GM10266 (cell line): ENCODE measurements around the gene PPM1F.
A peak's percentile ranks its signal among the peaks of the same experiment; 100 is the strongest.

ENCODE experiments used
- DNase-seq: peaks from one replicate; pipeline ENCODE4 v3.0.0; 2012; ENCODE audit errors: extremely low spot score
- TF ChIP-seq, protein P1 (sequence below): IDR thresholded peaks from 2 replicates; pipeline ENCODE4 v1.5.1; 2012; ENCODE audit warnings: mild to moderate bottlenecking, low read depth; ENCODE audit not compliant: control insufficient read depth, insufficient read depth; ENCODE audit errors: missing control alignments

PPM1F gene

GRCh38 chr22:21952586-21953571 is at the start of gene PPM1F:
TSS of gene PPM1F (minus strand) at chr22:21952848. CDS start at chr22:21946048, 6,800 bp downstream.
- DNase-seq = peak; percentile 98
- TF ChIP-seq, protein P1, sequence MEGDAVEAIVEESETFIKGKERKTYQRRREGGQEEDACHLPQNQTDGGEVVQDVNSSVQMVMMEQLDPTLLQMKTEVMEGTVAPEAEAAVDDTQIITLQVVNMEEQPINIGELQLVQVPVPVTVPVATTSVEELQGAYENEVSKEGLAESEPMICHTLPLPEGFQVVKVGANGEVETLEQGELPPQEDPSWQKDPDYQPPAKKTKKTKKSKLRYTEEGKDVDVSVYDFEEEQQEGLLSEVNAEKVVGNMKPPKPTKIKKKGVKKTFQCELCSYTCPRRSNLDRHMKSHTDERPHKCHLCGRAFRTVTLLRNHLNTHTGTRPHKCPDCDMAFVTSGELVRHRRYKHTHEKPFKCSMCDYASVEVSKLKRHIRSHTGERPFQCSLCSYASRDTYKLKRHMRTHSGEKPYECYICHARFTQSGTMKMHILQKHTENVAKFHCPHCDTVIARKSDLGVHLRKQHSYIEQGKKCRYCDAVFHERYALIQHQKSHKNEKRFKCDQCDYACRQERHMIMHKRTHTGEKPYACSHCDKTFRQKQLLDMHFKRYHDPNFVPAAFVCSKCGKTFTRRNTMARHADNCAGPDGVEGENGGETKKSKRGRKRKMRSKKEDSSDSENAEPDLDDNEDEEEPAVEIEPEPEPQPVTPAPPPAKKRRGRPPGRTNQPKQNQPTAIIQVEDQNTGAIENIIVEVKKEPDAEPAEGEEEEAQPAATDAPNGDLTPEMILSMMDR = peak; percentile 95

GRCh38 chr22:22001664-22002525 is 49.2 kb upstream of the PPM1F start:
- TF ChIP-seq, protein P1 = no peak
- DNase-seq = no peak

GRCh38 chr22:21998595-21999247 is 46.1 kb upstream of the PPM1F start:
- DNase-seq = no peak
- TF ChIP-seq, protein P1 = no peak

DNA sequence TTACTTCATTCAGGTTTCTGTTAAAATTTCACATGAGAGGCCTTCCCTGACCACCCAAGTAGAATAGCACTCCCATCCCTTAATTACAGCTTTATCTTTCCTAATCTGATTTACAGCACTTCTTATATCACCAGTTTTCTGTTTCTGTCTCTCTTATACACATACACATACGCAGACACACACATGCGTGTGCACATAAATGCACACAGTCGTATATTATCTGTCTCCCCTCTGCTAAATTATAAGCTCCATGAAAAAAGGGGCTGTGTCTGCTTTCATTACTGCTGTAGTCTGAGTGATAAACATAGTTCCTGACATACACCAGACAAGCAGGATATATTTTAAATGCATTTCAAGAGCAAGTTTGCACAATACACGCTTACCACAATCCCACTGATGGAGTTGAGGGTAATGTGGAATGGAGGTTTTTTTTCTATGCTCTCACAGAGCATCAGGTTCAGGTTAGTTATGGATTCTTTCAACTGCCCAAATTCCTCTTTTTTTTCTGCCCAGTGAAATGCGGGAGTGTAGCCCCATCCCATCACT is 43.6 kb upstream of the PPM1F start:
- TF ChIP-seq, protein P1 = no peak
- no peak for DNase-seq

- TF ChIP-seq, protein P1 = no peak
- DNase-seq = no peak
Measured at GRCh38 chr22:21995660-21996059, 43.0 kb upstream of the PPM1F start.

DNA sequence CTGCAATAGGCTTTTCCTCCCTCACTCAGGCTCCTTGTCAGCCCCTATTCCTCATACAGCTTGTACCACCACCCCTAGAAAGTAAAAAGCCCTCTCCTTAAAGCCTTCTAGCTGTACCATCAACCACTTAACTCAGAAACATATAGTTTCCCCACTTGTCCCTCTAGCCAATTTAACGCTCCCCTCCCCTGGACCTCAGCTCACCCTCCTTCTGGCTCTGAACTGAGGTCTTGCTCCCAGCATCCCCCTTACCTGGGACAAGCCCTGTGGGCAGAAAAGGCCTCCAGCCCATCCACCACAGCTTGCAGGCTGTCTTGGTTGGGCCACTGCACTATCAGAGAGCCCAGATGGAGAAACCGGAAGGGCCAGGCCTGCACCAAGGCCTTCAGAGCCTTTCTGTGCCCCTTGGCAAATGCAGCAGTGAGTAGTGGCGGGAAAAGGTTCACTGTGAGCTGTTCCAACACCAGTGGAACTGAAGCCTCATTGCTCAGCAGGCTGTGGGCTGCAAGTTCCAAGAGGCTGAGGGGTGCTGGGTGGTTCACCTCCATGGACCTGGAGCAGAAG is 42.3 kb upstream of the PPM1F start:
- no peak for DNase-seq
- TF ChIP-seq, protein P1 = no peak
